ENCODE measurements around the gene OMA1.
"Not testable (repeated sequence)": the region's sequence is repeated elsewhere in the genome, so short reads cannot be mapped to it uniquely, and the experiment has no call there.

Gene OMA1

GRCh38 chr1:58586271-58586670 is 39.7 kb upstream of the OMA1 start:
- H3K4me3 ChIP-seq (ENCODE audit: low read length) = no peak overlapping the region
- no peak for DNase-seq (ENCODE audit: low read depth)
- TF ChIP-seq CTCF (conservative IDR thresholded peaks at IDR 0.05; ENCODE audit: low read length) = no peak

- TF ChIP-seq CTCF (conservative IDR thresholded peaks at IDR 0.05; ENCODE audit: low read length) = no peak
- peak; percentile 70 for DNase-seq (ENCODE audit: low read depth)
- no peak overlapping the region for H3K4me3 ChIP-seq (ENCODE audit: low read length)
Measured at GRCh38 chr1:58585581-58586151, 39.1 kb upstream of the OMA1 start.

- no peak overlapping the region for H3K4me3 ChIP-seq (ENCODE audit: low read length)
- no peak for DNase-seq (ENCODE audit: low read depth)
- no peak for TF ChIP-seq CTCF (conservative IDR thresholded peaks at IDR 0.05; ENCODE audit: low read length)
Measured at GRCh38 chr1:58585166-58585565, 38.6 kb upstream of the OMA1 start.

GRCh38 chr1:58584082-58584895 is 37.8 kb upstream of the OMA1 start:
- no peak overlapping the region for H3K4me3 ChIP-seq (ENCODE audit: low read length)
- TF ChIP-seq CTCF (conservative IDR thresholded peaks at IDR 0.05; ENCODE audit: low read length) = no peak
- peak; percentile 97 for DNase-seq (ENCODE audit: low read depth)

- no peak for DNase-seq (ENCODE audit: low read depth)
- no peak for TF ChIP-seq CTCF (conservative IDR thresholded peaks at IDR 0.05; ENCODE audit: low read length)
- H3K4me3 ChIP-seq (ENCODE audit: low read length) = no peak overlapping the region
Measured at GRCh38 chr1:58583496-58583895, 37.0 kb upstream of the OMA1 start.

GRCh38 chr1:58582143-58582542 is 35.6 kb upstream of the OMA1 start:
- DNase-seq (ENCODE audit: low read depth); H3K4me3 ChIP-seq (ENCODE audit: low read length): not testable (repeated sequence)

- H3K4me3 ChIP-seq (ENCODE audit: low read length) = no peak overlapping the region
- TF ChIP-seq CTCF (conservative IDR thresholded peaks at IDR 0.05; ENCODE audit: low read length) = no peak
- DNase-seq (ENCODE audit: low read depth) = no peak
Measured at GRCh38 chr1:58581641-58582040, 35.1 kb upstream of the OMA1 start.
